ENCODE results near the gene ASB2.

The ASB2 gene

DNA sequence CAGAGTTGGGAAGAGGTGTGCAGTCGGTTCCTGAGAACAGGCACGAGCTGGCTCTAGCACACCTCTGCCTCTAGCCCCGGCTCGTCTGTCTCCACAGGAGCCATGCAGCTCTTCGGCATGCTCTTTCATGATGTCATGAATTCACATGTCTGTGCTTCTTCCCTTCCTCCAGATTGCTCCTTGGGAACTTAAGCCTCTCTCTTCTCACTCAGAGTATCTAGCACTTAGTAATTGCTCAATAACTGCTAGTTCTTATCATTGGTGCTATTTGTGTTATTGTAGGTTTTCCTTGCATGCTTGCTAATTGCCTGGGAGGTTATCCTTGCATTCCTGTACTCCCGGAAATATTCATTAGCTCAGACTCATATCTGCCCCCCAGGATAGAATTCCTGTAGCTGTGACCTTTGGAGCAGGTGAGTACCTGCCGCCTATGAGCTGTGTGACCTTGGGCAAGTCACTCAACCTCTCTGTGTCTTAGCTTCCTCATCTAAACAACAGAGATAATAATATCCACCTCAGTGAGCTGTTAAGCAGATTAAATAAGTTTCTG lies 29.8 kb downstream of the ASB2 start:
- TF ChIP-seq, protein P1, sequence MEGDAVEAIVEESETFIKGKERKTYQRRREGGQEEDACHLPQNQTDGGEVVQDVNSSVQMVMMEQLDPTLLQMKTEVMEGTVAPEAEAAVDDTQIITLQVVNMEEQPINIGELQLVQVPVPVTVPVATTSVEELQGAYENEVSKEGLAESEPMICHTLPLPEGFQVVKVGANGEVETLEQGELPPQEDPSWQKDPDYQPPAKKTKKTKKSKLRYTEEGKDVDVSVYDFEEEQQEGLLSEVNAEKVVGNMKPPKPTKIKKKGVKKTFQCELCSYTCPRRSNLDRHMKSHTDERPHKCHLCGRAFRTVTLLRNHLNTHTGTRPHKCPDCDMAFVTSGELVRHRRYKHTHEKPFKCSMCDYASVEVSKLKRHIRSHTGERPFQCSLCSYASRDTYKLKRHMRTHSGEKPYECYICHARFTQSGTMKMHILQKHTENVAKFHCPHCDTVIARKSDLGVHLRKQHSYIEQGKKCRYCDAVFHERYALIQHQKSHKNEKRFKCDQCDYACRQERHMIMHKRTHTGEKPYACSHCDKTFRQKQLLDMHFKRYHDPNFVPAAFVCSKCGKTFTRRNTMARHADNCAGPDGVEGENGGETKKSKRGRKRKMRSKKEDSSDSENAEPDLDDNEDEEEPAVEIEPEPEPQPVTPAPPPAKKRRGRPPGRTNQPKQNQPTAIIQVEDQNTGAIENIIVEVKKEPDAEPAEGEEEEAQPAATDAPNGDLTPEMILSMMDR (IDR thresholded peaks at IDR 0.05; ENCODE audit: borderline replicate concordance, extremely low read depth, low read length, poor library complexity, severe bottlenecking), result no peak
- TF ChIP-seq EZH2 (IDR thresholded peaks at IDR 0.05; ENCODE audit: borderline replicate concordance, low read depth, low read length, severe bottlenecking), result no peak
- Histone ChIP-seq H3K4me1 (ENCODE audit: insufficient read depth, low read length) (no peaks in the 10 kb centered on the region), H3K27ac (ENCODE audit: low read length) (no peak overlapping the region), H3K27me3 (ENCODE audit: insufficient read depth, low read length, poor library complexity) (peaks cover 12% of the 10 kb centered on the region), H3K4me3 (ENCODE audit: low read depth in 1 of 2, low read length in 2 of 2) (no peak overlapping the region), H3K79me2 (ENCODE audit: insufficient read depth, low read length) (no peaks in the 10 kb centered on the region), H3K9ac (ENCODE audit: low read depth, low read length) (no peak overlapping the region), H2AFZ (ENCODE audit: low read depth, low read length) (no peak overlapping the region), H3K9me3 (ENCODE audit: insufficient read depth, low read length, severe bottlenecking) (no peaks in the 10 kb centered on the region), H3K4me2 (ENCODE audit: insufficient read depth, low read length) (no peak overlapping the region), H4K20me1 (ENCODE audit: insufficient read depth, low read length) (no peaks in the 10 kb centered on the region; the same call in 1 of the 2 replicates), H3K36me3 (ENCODE audit: insufficient read depth, low read length) (no peaks in the 10 kb centered on the region)
- ATAC-seq (ENCODE audit: insufficient read depth, low read depth) (no peak), DNase-seq (no peak)

DNA sequence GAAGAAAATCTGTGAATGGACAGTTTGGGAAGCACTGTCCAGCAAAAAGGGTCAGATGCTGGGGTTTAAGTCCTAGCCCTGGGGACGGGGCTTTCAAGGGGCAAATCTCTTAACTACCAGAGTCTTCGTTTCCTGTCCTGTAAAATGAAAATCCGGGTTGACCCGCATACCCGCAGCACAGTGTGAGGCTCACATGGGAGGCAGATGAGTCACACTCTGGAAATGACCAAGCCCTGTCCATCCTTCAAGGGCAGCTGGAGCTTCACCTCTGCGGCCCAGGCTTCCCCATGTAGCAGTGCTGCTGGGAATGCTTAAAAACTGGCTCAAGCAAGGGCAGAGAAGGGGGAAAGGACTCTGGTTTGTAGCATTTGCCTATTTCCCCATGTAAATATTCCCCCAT lies 30.3 kb downstream of the ASB2 start:
- ATAC-seq (ENCODE audit: insufficient read depth, low read depth) (no peak), DNase-seq (no peak)
- Histone ChIP-seq H3K9me3 (ENCODE audit: insufficient read depth, low read length, severe bottlenecking) (no peaks in the 10 kb centered on the region), H2AFZ (ENCODE audit: low read depth, low read length) (no peak overlapping the region), H3K27ac (ENCODE audit: low read length) (no peak overlapping the region), H3K36me3 (ENCODE audit: insufficient read depth, low read length) (no peaks in the 10 kb centered on the region), H3K4me2 (ENCODE audit: insufficient read depth, low read length) (no peak overlapping the region), H4K20me1 (ENCODE audit: insufficient read depth, low read length) (no peaks in the 10 kb centered on the region; the same call in 1 of the 2 replicates), H3K4me1 (ENCODE audit: insufficient read depth, low read length) (no peaks in the 10 kb centered on the region), H3K27me3 (ENCODE audit: insufficient read depth, low read length, poor library complexity) (peaks cover 12% of the 10 kb centered on the region), H3K79me2 (ENCODE audit: insufficient read depth, low read length) (no peaks in the 10 kb centered on the region), H3K9ac (ENCODE audit: low read depth, low read length) (no peak overlapping the region), H3K4me3 (ENCODE audit: low read depth in 1 of 2, low read length in 2 of 2) (no peak overlapping the region)
- TF ChIP-seq, protein P1 (IDR thresholded peaks at IDR 0.05; ENCODE audit: borderline replicate concordance, extremely low read depth, low read length, poor library complexity, severe bottlenecking), result no peak
- TF ChIP-seq EZH2 (IDR thresholded peaks at IDR 0.05; ENCODE audit: borderline replicate concordance, low read depth, low read length, severe bottlenecking), result no peak

DNA sequence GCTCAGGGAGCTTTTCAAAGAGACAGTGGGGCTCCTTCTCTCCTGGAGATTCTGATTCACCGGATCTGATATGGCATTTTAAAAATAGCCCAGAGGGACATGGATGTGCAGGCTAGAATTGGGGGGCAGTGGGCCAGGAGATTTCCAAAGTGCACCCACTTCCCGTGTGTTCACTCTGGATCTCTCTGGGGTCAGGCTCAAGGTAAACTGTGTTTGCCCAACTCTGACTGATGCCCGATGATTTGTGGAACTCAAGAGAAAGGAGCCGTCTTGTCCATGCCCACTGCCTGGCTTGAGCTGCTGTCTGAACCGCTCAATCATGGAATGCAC lies 31.3 kb downstream of the ASB2 start:
- no peaks in the 10 kb centered on the region for H3K79me2 ChIP-seq (ENCODE audit: insufficient read depth, low read length)
- no peak overlapping the region for H3K4me3 ChIP-seq (ENCODE audit: low read depth in 1 of 2, low read length in 2 of 2)
- no peaks in the 10 kb centered on the region for H3K4me1 ChIP-seq (ENCODE audit: insufficient read depth, low read length)
- no peak overlapping the region for H3K9ac ChIP-seq (ENCODE audit: low read depth, low read length)
- no peak overlapping the region for H3K27ac ChIP-seq (ENCODE audit: low read length)
- ATAC-seq (ENCODE audit: insufficient read depth, low read depth) (no peak), DNase-seq (no peak)
- H3K9me3 ChIP-seq (ENCODE audit: insufficient read depth, low read length, severe bottlenecking), result no peaks in the 10 kb centered on the region
- H4K20me1 ChIP-seq (ENCODE audit: insufficient read depth, low read length), result no peaks in the 10 kb centered on the region; the same call in 1 of the 2 replicates
- TF ChIP-seq, protein P1 (IDR thresholded peaks at IDR 0.05; ENCODE audit: borderline replicate concordance, extremely low read depth, low read length, poor library complexity, severe bottlenecking), result no peak
- TF ChIP-seq EZH2 (IDR thresholded peaks at IDR 0.05; ENCODE audit: borderline replicate concordance, low read depth, low read length, severe bottlenecking), result no peak
- H3K36me3 ChIP-seq (ENCODE audit: insufficient read depth, low read length), result no peaks in the 10 kb centered on the region
- peaks cover 15% of the 10 kb centered on the region for H3K27me3 ChIP-seq (ENCODE audit: insufficient read depth, low read length, poor library complexity)
- no peak overlapping the region for H2AFZ ChIP-seq (ENCODE audit: low read depth, low read length)
- H3K4me2 ChIP-seq (ENCODE audit: insufficient read depth, low read length), result no peak overlapping the region

Data from DND-41 (cell line).